SH-SY5Y (cell line): ENCODE measurements around the gene BCKDHB.

Source experiments
- GATA2 ChIP-seq: IDR thresholded peaks from 2 replicates; pipeline ENCODE4 v1.6.1; 2011; ENCODE audit warnings: mild to moderate bottlenecking, low read depth, low read length
- GATA3 ChIP-seq: IDR thresholded peaks from 2 replicates; pipeline ENCODE4 v1.6.1; 2011; ENCODE audit warnings: low read depth, mild to moderate bottlenecking, low read length, moderate library complexity

GRCh38 chr6:80133020-80133419 lies 26.5 kb downstream of the BCKDHB start:
- TF ChIP-seq GATA2, result no peak
- TF ChIP-seq GATA3, result no peak
